Neural cell (in vitro differentiated cells): ENCODE data around the gene TMEM253. TPM values are rescaled to one million over a fixed set of nuclear protein-coding genes. Genes with fewer than 3 reads are reported as not detected.

Source experiments
- H2AFZ ChIP-seq: fragments of 200-600, 300-800 bp; sonication (generic), shearing (Covaris generic); 2 replicates; pipeline ENCODE4 v1.6.0; 2014; ENCODE audit warnings: low read depth, mild to moderate bottlenecking, antibody characterized with exemption, low read length, moderate library complexity
- H3F3A ChIP-seq: fragments of 200-600 bp; shearing (Covaris generic); 2 replicates; pipeline ENCODE4 v1.6.1; 2016; ENCODE audit warnings: mild to moderate bottlenecking, moderate library complexity, mixed read lengths, antibody characterized with exemption, low read length; ENCODE audit not compliant: insufficient read depth, poor library complexity, severe bottlenecking
- H3K27ac ChIP-seq: fragments of 200-600, 300-800 bp; sonication (generic), shearing (Covaris generic); 2 replicates; pipeline ENCODE4 v1.5.1; 2014; ENCODE audit warnings: mild to moderate bottlenecking, low read length, moderate library complexity
- H3K27me3 ChIP-seq: fragments of 300-800, 200-600 bp; sonication (generic), shearing (Covaris generic); 2 replicates; pipeline ENCODE4 v1.6.0; 2014; ENCODE audit warnings: mild to moderate bottlenecking, low read depth, low read length, moderate library complexity; ENCODE audit not compliant: insufficient read depth
- H3K36me3 ChIP-seq: fragments of 300-800, 200-600 bp; sonication (generic), shearing (Covaris generic); 2 replicates; pipeline ENCODE4 v1.5.1; 2014; ENCODE audit warnings: mild to moderate bottlenecking, antibody characterized with exemption, low read length, moderate library complexity; ENCODE audit not compliant: insufficient read depth
- H3K4me2 ChIP-seq: fragments of 300-800, 200-600 bp; sonication (generic), shearing (Covaris generic); 2 replicates; pipeline ENCODE4 v1.6.0; 2014; ENCODE audit warnings: mild to moderate bottlenecking, low read length
- H3K4me3 ChIP-seq: fragments of 300-800, 200-600 bp; sonication (generic), shearing (Covaris generic); 2 replicates; pipeline ENCODE4 v1.5.1; 2014; ENCODE audit warnings: mild to moderate bottlenecking, low read length, moderate library complexity
- H3K79me2 ChIP-seq: fragments of 200-600 bp; shearing (Covaris generic); replicated peaks from 2 replicates; pipeline ENCODE4 v1.6.0; 2014; ENCODE audit warnings: mild to moderate bottlenecking, low read length, moderate library complexity; ENCODE audit not compliant: insufficient read depth
- H3K9ac ChIP-seq: fragments of 300-800, 200-600 bp; sonication (generic), shearing (Covaris generic); 2 replicates; pipeline ENCODE4 v1.6.1; 2016; ENCODE audit warnings: mild to moderate bottlenecking, low read length, mixed read lengths
- H3K9me2 ChIP-seq: fragments of 200-600 bp; shearing (Covaris generic); 2 replicates; pipeline ENCODE4 v1.6.1; 2016; ENCODE audit warnings: mild to moderate bottlenecking, low read length, mixed read lengths; ENCODE audit not compliant: insufficient read depth
- H3K9me3 ChIP-seq: fragments of 200-600, 300-800 bp; sonication (generic), shearing (Covaris generic); 2 replicates; pipeline ENCODE4 v1.6.1; 2016; ENCODE audit warnings: mild to moderate bottlenecking, mixed run types, low read length, moderate library complexity, mixed read lengths
- H4K20me1 ChIP-seq: fragments of 200-600 bp; shearing (Covaris generic); 2 replicates; pipeline ENCODE4 v1.6.1; 2016; ENCODE audit warnings: mild to moderate bottlenecking, mixed run types; ENCODE audit not compliant: insufficient read depth
- EP300 ChIP-seq: fragments of 450-650 bp; conservative IDR thresholded peaks from 2 replicates; pipeline ENCODE4 v1.6.1; 2014; ENCODE audit warnings: antibody characterized with exemption, mild to moderate bottlenecking, moderate library complexity; ENCODE audit not compliant: poor library complexity, severe bottlenecking
- EZH2 ChIP-seq: fragments of 200-600, 300-800 bp; shearing (Covaris generic), sonication (generic); IDR thresholded peaks from 2 replicates; pipeline ENCODE4 v1.6.1; 2014; ENCODE audit warnings: antibody characterized with exemption, low read length, borderline replicate concordance, mild to moderate bottlenecking; ENCODE audit not compliant: insufficient read depth, poor library complexity, severe bottlenecking
- MXI1 ChIP-seq: fragments of 450-650 bp; conservative IDR thresholded peaks from 2 replicates; pipeline ENCODE4 v1.6.1; 2014; ENCODE audit warnings: antibody characterized with exemption, mild to moderate bottlenecking; ENCODE audit not compliant: poor library complexity, severe bottlenecking
- POLR2AphosphoS5 ChIP-seq: IDR thresholded peaks from 2 replicates; pipeline ENCODE4 v1.6.1; 2012
- RAD21 ChIP-seq: fragments of 450-650 bp; conservative IDR thresholded peaks from 2 replicates; pipeline ENCODE4 v1.6.1; 2014; ENCODE audit warnings: antibody characterized with exemption, mild to moderate bottlenecking, moderate library complexity
- SMC3 ChIP-seq: fragments of 450-650 bp; conservative IDR thresholded peaks from 2 replicates; pipeline ENCODE4 v1.6.1; 2014; ENCODE audit warnings: antibody characterized with exemption, mild to moderate bottlenecking, moderate library complexity; ENCODE audit not compliant: poor library complexity
- TAF1 ChIP-seq: IDR thresholded peaks from 2 replicates; pipeline ENCODE4 v1.6.1; 2012; ENCODE audit warnings: low read depth
- polyA plus RNA-seq: library from polyadenylated mRNA; depleted of rRNA; stranded (reverse); fragments of >200 nt; gene quantifications from 2 replicates; pipeline ENCODE4 v1.2.3, GENCODE V29; 2014
- TF ChIP-seq, protein P1 (sequence below): fragments of 450-650 bp; IDR thresholded peaks from 2 replicates; pipeline ENCODE4 v1.5.1; 2014; ENCODE audit warnings: antibody characterized with exemption, mild to moderate bottlenecking, moderate library complexity; ENCODE audit not compliant: poor library complexity, severe bottlenecking

TMEM253 gene
- polyA plus RNA-seq, 1 donor from 2014 or later, result 0.26 TPM

DNA sequence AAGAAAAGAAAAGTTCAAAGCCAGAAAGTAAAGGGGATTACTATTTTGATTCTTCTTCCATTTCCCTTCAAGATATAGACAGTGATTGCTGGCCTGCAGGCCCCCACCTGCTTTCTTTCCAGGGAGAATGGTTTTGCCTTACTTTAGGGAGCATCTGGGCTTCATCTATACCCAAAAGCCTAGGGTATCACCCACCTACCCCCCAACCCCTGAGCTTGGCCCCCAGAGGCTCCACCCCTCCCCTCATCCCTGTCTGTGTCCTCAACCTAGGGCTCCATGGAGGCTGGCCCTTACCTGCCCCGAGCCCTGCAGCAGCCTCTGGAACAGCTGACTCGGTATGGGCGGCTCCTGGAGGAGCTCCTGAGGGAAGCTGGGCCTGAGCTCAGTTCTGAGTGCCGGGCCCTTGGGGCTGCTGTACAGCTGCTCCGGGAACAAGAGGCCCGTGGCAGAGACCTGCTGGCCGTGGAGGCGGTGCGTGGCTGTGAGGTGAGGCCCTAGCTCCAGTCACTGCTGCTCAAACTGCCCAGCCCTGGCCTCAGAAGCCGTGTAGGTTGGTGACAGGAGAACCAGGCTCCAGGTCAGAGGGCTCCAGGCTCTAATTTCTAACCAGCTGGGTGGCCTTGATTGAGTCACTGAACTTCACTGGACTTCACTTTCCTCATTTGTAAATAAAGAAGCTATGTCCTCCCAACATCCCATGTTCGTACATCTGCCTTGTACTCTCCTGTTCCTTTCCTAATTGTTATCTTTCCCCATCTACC is 17.1 kb upstream of the TMEM253 start:
- Histone ChIP-seq H2AFZ (no peak overlapping the region), H4K20me1 (no peaks in the 10 kb centered on the region), H3K36me3 (peaks cover 8% of the 10 kb centered on the region), H3K27me3 (no peaks in the 10 kb centered on the region), H3K9me3 (no peaks in the 10 kb centered on the region), H3K27ac (no peak overlapping the region), H3K4me3 (no peak overlapping the region), H3K4me2 (no peak overlapping the region), H3F3A (peaks cover 22% of the 10 kb centered on the region), H3K9me2 (no peaks in the 10 kb centered on the region), H3K9ac (no peak overlapping the region), H3K79me2 (no peaks in the 10 kb centered on the region)
- TF ChIP-seq, protein P1, sequence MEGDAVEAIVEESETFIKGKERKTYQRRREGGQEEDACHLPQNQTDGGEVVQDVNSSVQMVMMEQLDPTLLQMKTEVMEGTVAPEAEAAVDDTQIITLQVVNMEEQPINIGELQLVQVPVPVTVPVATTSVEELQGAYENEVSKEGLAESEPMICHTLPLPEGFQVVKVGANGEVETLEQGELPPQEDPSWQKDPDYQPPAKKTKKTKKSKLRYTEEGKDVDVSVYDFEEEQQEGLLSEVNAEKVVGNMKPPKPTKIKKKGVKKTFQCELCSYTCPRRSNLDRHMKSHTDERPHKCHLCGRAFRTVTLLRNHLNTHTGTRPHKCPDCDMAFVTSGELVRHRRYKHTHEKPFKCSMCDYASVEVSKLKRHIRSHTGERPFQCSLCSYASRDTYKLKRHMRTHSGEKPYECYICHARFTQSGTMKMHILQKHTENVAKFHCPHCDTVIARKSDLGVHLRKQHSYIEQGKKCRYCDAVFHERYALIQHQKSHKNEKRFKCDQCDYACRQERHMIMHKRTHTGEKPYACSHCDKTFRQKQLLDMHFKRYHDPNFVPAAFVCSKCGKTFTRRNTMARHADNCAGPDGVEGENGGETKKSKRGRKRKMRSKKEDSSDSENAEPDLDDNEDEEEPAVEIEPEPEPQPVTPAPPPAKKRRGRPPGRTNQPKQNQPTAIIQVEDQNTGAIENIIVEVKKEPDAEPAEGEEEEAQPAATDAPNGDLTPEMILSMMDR, result no peak
- TF ChIP-seq SMC3, result no peak
- no peak for TF ChIP-seq EP300
- no peak for TF ChIP-seq EZH2
- TF ChIP-seq POLR2AphosphoS5, result no peak

DNA sequence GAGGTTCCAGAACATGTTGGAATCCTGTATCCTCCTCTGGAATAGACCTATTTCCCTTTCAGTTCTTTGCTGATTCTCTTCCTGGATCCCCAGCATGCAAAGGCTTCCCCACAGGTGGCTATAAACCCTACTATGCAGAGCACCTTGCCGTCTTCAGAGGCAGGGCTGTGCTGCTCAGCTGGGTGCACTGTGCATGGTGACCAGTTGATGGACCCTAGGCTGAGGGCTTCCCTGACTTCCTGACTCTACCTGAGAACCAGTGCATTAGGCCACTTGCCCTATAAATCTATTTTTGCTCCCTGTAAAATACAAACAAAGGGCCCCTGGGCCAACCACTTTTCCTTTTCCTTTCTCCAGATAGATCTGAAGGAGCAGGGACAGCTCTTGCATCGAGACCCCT is 16.5 kb upstream of the TMEM253 start:
- H3F3A ChIP-seq, result peaks cover 22% of the 10 kb centered on the region
- no peaks in the 10 kb centered on the region for H3K9me2 ChIP-seq
- H3K4me3 ChIP-seq, result no peak overlapping the region
- H4K20me1 ChIP-seq, result no peaks in the 10 kb centered on the region
- H3K27me3 ChIP-seq, result no peaks in the 10 kb centered on the region
- no peak overlapping the region for H3K9ac ChIP-seq
- H2AFZ ChIP-seq, result no peak overlapping the region
- no peak overlapping the region for H3K27ac ChIP-seq
- no peaks in the 10 kb centered on the region for H3K79me2 ChIP-seq
- TF ChIP-seq MXI1 (no peak), EZH2 (no peak), POLR2AphosphoS5 (no peak), RAD21 (no peak), TAF1 (no peak)
- TF ChIP-seq, protein P1, result no peak
- H3K36me3 ChIP-seq, result peaks cover 8% of the 10 kb centered on the region
- H3K4me2 ChIP-seq, result no peak overlapping the region
- no peaks in the 10 kb centered on the region for H3K9me3 ChIP-seq
